Neutrophil (primary cell): ENCODE data around the gene TCOF1.

Experiments used
- H3K27ac ChIP-seq: fragments of 200-600 bp; sonication (generic); 2 replicates; pipeline ENCODE4 v1.5.1; 2016; ENCODE audit warnings: mild to moderate bottlenecking, moderate library complexity
- H3K27me3 ChIP-seq: fragments of 200-600 bp; sonication (generic); 2 replicates; pipeline ENCODE4 v1.6.0; 2016; ENCODE audit warnings: mild to moderate bottlenecking
- H3K36me3 ChIP-seq: fragments of 200-600 bp; sonication (generic); 2 replicates; pipeline ENCODE4 v1.5.1; 2017
- H3K4me1 ChIP-seq, 2 experiments: fragments of 200-600 bp in 1 of 2; sonication (generic) in 1 of 2; 1 replicate in 1 of 2; 2 replicates in 1 of 2; pipeline versions ENCODE4 v1.5.1 to v1.6.1; 2013 to 2016; ENCODE audit warnings: low read depth in 1 of 2, low read length in 1 of 2, mild to moderate bottlenecking in 1 of 2, moderate library complexity in 1 of 2; ENCODE audit not compliant: control insufficient read depth in 1 of 2, insufficient read depth in 1 of 2
- H3K4me3 ChIP-seq, 2 experiments: fragments of 200-600 bp in 1 of 2; sonication (generic) in 1 of 2; 1 replicate in 1 of 2; 2 replicates in 1 of 2; pipeline ENCODE4 v1.5.1; 2013 to 2016; ENCODE audit warnings: low read depth in 1 of 2, low read length in 1 of 2, mild to moderate bottlenecking in 1 of 2, moderate library complexity in 1 of 2
- H3K9me3 ChIP-seq: fragments of 200-600 bp; sonication (generic); 2 replicates; pipeline ENCODE4 v1.5.1; 2016
- CTCF ChIP-seq: fragments of 200-600 bp; sonication (generic); IDR thresholded peaks from 2 replicates; pipeline ENCODE4 v1.5.1; 2016; ENCODE audit warnings: antibody characterized with exemption

Gene TCOF1

GRCh38 chr5:150428106-150428876 lies 70.8 kb downstream of the TCOF1 start:
- no peaks in the 10 kb centered on the region for H3K36me3 ChIP-seq
- H3K4me3 ChIP-seq: no peak overlapping the region
- H3K9me3 ChIP-seq: no peaks in the 10 kb centered on the region
- H3K4me1 ChIP-seq: no peaks in the 10 kb centered on the region
- TF ChIP-seq CTCF: no peak
- no peaks in the 10 kb centered on the region for H3K27me3 ChIP-seq
- no peak overlapping the region for H3K27ac ChIP-seq

GRCh38 chr5:150428978-150429377 lies 71.5 kb downstream of the TCOF1 start:
- Histone ChIP-seq H3K4me3 (no peak overlapping the region), H3K9me3 (no peaks in the 10 kb centered on the region), H3K4me1 (no peaks in the 10 kb centered on the region), H3K36me3 (no peaks in the 10 kb centered on the region), H3K27ac (no peak overlapping the region), H3K27me3 (no peaks in the 10 kb centered on the region)
- no peak for TF ChIP-seq CTCF

GRCh38 chr5:150429410-150429873 lies 71.9 kb downstream of the TCOF1 start:
- Histone ChIP-seq H3K36me3 (no peaks in the 10 kb centered on the region), H3K4me3 (no peak overlapping the region), H3K27me3 (no peaks in the 10 kb centered on the region), H3K4me1 (no peaks in the 10 kb centered on the region), H3K27ac (no peak overlapping the region), H3K9me3 (no peaks in the 10 kb centered on the region)
- no peak for TF ChIP-seq CTCF

GRCh38 chr5:150431048-150431447 lies 73.6 kb downstream of the TCOF1 start:
- peaks cover 0 to under 1% of the 10 kb centered on the region in 2 experiments for H3K4me1 ChIP-seq
- no peak overlapping the region for H3K4me3 ChIP-seq
- H3K9me3 ChIP-seq: no peaks in the 10 kb centered on the region
- no peak for TF ChIP-seq CTCF
- no peak overlapping the region for H3K27ac ChIP-seq
- no peaks in the 10 kb centered on the region for H3K27me3 ChIP-seq
- H3K36me3 ChIP-seq: no peaks in the 10 kb centered on the region

- no peaks in the 10 kb centered on the region for H3K36me3 ChIP-seq
- no peak for TF ChIP-seq CTCF
- H3K27me3 ChIP-seq: no peaks in the 10 kb centered on the region
- no peak overlapping the region for H3K27ac ChIP-seq
- no peaks in the 10 kb centered on the region for H3K9me3 ChIP-seq
- no peak overlapping the region for H3K4me3 ChIP-seq
- peaks cover 4 to 6% of the 10 kb centered on the region in 2 experiments for H3K4me1 ChIP-seq
These were observed 74.1 kb downstream of the TCOF1 start for GRCh38 chr5:150431574-150431973.
